ENCODE data around the gene ZNF277.

ZNF277 gene

DNA sequence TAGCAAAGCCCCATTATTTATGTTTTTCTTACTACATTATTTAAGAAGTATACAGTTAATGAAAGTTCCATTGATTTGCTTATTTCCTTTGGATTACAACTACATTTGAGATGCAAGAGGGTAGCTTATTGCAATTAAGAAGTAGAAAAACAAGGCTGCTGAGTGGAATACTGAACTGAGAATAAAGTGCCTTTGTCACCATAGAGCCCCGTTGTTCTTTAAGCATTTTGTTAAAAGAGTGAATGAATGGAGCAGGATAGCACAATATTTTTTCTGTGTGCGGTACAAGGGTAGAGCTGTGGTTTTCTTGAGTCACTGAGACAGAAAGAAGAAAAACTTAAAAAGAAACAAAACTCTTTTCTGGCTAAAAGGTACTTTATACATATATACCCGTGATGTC, 45.6 kb downstream of the ZNF277 start:
- no peak for DNase-seq (ENCODE audit: low read depth in 2 of 3, low spot score in 2 of 3)

DNA sequence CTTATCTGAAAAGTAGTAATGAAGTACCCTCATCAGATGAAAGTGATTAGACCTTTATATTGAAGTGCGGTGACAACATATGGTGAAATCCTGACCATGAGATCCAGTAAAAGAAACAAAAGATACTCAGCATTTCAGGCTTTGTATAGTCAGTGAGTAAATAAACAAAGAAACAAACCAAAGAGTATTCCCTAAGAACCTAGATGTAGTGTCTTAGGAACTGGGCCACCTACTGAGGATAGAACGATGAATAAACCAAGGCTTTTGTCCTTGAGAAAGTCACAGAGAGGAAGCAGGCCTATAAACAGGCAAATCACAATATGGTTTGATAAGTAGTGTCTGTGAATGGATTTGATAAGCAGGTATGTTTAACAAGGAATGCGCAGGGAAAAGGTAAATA, 46.2 kb downstream of the ZNF277 start:
- DNase-seq (ENCODE audit: low read depth in 2 of 3, low spot score in 2 of 3): no peak

DNA sequence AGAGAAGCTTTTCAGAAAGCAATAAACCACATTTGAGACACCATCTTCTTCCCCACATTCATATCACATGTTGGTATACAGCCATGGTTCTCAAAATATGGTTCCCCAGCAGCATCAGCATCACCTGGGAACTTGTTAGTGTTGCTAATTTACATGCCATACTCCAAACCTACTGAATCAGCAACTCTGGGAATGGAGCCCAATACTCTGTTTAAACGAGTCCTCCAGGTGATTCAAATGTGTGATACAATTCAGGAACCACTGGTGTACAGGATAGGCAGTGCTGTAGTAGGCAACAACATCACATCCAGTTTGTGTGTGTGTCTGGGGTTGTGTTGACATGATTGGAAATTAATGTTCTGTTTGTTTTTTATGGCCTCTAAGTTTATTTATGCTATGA, 47.7 kb downstream of the ZNF277 start:
- DNase-seq (ENCODE audit: low read depth in 2 of 3, low spot score in 2 of 3): no peak

GRCh38 chr7:112254709-112255387, 48.4 kb downstream of the ZNF277 start:
- no peak for DNase-seq (ENCODE audit: low read depth in 2 of 3, low spot score in 2 of 3)

- no peak for DNase-seq (ENCODE audit: low read depth in 2 of 3, low spot score in 2 of 3)
Observed at GRCh38 chr7:112255388-112255720, 48.9 kb downstream of the ZNF277 start.

GRCh38 chr7:112257073-112257472, 50.6 kb downstream of the ZNF277 start:
- DNase-seq (ENCODE audit: low read depth in 2 of 3, low spot score in 2 of 3): no peak

GRCh38 chr7:112260911-112261310, 54.4 kb downstream of the ZNF277 start:
- no peak for DNase-seq (ENCODE audit: low read depth in 2 of 3, low spot score in 2 of 3)

DNA sequence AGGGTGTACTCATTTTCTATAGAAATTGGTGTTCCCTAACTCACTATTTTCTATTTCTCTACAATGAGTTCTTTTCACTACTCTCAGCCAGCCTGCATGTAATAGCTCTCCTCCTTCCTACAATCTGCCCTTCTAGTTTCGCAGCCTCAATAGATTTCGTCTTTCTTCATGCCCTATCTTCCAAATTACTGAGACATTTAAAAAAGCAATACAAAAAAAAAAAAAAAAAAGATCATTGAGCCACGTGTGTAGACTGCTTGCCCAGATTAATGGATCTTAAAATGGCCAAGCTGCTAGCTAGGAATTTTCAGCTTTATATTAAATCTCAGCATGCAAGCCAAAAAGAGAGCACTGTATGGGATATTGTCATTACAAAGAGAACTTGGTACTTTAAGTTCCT, 55.5 kb downstream of the ZNF277 start:
- no peak for DNase-seq (ENCODE audit: low read depth in 2 of 3, low spot score in 2 of 3)

DNA sequence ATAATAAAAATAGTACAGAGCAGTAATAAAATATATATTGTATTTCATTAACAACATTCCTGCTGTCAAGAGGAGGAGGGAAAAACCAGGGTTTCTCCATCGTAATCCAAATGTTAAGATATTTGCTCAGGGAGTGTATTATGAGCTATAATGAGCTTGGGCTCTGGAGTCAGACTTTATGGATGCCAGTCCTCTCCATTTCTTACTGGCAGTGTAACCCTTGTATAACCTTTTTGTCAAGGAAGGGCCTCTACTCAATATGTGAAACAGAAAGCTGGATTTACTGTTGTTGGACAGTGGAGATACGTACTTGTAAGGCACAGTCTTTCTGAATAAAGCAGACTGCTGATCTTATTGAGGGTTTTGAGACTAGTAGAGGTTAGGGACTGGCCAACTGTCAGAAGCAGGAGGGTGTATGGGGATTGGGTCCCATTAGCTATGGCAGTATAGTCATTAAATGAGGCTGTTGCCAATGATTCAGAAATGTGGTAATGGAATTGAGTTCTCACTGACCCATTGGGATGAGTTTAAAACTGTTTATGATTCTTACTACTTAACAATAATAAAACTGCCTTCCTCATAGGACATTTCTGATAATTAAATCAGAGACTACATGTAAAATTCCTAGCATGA, 56.5 kb downstream of the ZNF277 start:
- no peak for DNase-seq (ENCODE audit: low read depth in 2 of 3, low spot score in 2 of 3)

- no peak for DNase-seq (ENCODE audit: low read depth in 2 of 3, low spot score in 2 of 3)
Observed at GRCh38 chr7:112263519-112263918, 57.0 kb downstream of the ZNF277 start.

DNA sequence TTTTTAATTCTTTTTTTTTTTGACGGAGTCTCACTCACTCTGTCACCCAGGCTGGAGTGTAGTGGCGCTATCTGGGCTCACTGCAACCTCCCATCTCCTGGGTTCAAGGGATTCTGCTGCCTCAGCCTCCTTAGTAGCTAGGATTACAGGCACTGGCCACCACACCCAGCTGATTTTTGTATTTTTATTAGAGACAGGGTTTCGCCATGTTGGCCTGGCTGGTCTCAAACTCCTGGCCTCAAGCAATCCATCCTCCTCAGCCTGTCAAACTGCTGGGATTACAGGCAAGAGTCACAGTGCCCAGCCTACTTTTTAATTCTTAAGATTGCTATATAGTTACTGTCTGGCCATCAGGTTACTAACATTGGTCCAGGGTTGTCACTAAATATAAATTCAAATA, 59.6 kb downstream of the ZNF277 start:
- DNase-seq (ENCODE audit: low read depth in 2 of 3, low spot score in 2 of 3): no peak

DNA sequence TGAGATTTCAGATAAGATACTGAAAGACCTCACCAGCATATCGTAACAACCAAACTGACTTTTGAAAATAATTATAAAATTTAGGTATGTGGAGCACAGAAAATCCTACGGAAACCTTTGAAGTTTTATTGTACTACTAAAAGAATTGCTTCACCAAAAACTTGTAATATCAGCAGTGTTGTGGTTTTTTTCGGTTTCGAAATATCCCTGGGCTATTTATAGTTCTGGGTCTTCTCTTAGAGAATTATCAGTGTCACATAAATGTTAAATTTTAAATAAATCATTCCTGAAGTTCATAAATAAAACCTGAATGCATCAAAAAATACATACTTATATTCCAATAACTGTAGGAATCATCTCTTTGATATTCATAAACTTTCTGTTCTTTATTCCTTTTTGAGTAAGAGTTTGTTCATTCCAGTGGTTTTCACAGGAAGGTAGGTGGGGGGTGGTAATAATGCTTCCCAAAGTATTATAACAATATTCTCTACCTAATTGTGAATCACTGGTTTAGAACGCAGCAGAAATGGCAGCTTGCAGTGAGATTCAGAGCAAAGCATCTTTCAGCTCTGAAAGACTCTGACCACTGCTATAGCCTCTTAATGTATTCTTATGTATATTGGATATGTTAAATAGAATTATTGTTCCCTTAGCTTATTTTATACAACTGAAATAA, 60.2 kb downstream of the ZNF277 start:
- no peak for DNase-seq (ENCODE audit: low read depth in 2 of 3, low spot score in 2 of 3)

DNA sequence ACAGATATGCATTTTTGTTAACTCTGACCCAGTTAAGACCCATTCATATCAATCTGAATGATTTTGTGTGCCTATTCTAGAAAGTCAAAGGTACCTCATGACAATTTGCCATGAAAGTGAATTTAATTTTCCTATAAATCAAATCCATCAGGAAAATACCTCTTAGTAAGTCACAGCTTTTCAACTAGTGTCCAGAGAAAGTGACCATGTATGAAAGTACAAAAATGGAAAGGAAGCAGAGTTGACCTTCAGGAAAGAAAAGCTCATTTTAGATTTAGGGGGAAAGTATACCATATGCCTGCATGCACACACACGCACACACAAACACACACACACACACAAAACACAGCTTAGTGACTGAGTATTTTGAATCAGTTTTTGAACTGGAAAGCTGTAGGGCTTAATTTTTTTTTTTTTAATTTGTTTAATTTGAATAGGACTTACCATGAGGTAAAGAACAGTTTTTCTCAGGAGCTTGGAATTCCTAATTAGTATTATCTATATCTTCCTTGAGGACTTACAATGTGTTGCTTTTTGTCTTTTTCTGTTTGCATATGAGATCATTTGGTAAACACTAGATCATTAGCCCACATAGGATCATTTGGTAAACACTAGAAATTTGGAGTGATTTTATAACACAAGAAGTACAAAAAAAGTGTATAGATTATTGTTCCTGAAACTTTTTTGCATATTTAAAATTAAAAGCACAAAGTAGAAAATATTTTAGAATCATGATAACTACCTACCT, 61.6 kb downstream of the ZNF277 start:
- DNase-seq (ENCODE audit: low read depth in 2 of 3, low spot score in 2 of 3): no peak

- DNase-seq (ENCODE audit: low read depth in 2 of 3, low spot score in 2 of 3): no peak
Observed at GRCh38 chr7:112271162-112271561, 64.7 kb downstream of the ZNF277 start.

- no peak for DNase-seq (ENCODE audit: low read depth in 2 of 3, low spot score in 2 of 3)
Observed at GRCh38 chr7:112272921-112273561, 66.5 kb downstream of the ZNF277 start.

GRCh38 chr7:112279042-112279441, 72.5 kb downstream of the ZNF277 start:
- no peak for DNase-seq (ENCODE audit: low read depth in 2 of 3, low spot score in 2 of 3)

DNA sequence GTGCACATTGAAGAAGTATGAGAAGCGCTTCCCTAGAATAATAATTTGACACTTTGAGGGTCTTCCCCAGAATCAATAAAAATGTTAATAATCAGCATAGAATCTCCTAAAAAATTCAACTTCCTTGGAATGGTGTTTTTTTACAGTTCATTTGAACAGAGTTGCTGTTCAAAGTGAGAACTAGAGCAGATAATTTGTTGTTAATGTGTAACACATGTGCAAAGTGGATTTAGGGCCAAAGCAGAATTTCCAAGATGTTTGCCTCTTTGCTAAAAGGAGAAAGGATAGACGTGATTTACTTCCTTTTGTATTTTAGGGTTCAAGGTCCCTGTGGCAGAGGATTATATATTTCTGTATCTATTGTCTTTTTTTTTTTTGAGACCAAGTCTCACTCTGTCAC, 73.8 kb downstream of the ZNF277 start:
- no peak for DNase-seq (ENCODE audit: low read depth in 2 of 3, low spot score in 2 of 3)

DNA sequence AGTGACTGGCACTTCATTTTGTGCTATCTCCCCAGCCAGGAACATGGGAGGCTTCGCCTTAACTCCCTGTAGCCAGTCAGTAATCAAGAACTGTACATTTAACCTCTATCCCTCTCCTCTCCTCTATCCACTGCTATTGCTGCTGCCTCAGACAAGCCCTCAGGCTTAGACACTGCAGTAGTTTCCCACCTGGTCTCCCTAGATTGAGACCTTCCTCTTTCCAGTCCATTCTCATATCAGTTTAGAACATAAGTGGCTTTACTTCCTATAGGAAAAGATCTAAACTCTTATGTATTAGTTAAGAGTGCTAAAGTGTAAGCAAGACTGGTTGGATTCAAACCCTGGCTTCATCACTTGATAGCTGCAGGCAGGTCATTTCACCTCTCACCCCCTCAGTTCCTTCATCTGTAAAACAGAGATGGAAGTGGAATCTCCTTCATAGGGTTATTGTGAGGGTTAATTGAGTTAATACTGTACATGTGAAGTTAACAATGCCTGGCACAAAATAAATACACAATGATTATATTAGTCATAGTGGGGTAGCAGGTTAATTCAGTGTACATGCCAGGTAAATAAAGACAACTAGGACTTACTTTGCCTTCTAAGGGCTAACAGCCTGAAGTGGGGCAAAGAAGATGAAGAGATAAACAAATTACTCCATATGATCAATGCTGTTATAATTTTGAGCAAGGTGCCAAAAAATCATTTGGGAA, 76.1 kb downstream of the ZNF277 start:
- DNase-seq (ENCODE audit: low read depth in 2 of 3, low spot score in 2 of 3): no peak

DNA sequence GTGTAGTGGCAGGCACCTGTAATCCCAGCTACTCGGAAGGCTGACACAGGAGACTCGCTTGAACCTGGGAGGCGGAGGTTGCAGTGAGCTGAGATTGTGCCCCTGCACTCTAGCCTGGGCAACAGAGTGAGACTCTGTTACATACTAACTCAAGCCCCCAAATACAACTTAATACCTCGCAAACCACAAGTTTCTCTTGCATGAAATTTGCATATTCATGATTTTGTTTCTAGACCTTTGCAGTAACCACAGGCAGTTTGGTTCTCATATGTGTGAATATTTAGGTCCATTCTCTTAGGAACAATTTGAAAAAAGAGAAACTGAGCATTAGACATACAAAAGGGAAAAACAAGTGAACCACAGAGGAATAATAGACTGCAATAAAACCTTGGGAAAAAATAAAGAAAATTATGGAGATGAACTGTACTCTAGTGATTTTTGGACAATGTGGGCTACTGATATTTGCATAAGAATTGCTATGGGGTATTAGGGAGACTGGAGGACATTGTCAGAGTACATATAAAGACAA, 77.0 kb downstream of the ZNF277 start:
- no peak for DNase-seq (ENCODE audit: low read depth in 2 of 3, low spot score in 2 of 3)

DNA sequence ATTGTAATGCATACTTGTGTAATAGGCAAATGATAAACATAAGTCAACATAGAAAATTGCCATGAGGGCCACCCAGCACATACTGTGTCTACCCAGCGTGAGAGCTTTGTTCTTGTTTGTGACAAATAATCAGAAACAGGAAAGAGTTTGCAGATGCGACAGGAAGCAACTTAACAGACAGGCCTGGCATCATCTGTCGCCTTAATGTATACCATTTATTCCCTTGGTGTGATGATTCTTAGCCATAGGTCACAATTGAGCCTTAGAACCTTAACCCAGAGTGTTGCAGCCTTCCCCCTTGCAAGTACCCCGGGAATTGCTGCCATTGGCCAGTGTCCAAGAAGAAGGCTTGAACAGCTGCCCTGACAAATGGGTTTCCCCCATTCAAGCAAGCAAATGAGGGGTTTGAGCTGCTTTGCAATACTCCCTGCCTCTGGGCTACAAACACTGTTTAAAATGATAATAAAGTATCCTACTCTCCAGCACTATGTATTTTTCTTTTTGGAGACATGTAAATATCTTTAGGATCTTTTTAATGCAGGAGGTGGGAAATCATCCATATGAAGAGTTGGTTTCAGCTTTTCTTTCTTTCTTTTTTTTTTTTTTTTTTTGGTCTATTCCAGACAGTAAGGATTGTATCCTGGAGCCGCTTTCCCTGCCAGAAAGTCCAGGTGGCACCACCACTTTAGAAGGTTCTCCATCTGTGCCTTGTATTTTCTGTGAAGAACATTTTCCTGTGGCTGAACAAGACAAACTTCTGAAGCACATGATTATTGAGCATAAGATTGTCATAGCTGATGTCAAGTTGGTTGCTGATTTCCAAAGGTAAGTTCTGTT, 80.0 kb downstream of the ZNF277 start:
- no peak for DNase-seq (ENCODE audit: low read depth in 2 of 3, low spot score in 2 of 3)
